Psoas muscle (tissue), 8 donors: ENCODE data around the gene ZFHX3. TPM values are rescaled to one million over a fixed set of nuclear protein-coding genes. Genes with fewer than 3 reads are reported as not detected.

Experiments
- ATAC-seq, 4 donors: fragments of 200-7000 bp; cut with Tn5 transposase; one replicate each; pipeline ENCODE4 v1.9.1; 2020; ENCODE audit warnings: moderate library complexity in 3 of 4, mild to moderate bottlenecking in 2 of 4
- DNase-seq, 2 donors: peaks; one replicate each; pipeline ENCODE4 v3.0.0-alpha.2; 2020
- H3K27ac ChIP-seq: fragments of 200-600 bp; one replicate; pipeline ENCODE4 v1.8.0; 2022
- H3K27me3 ChIP-seq, 3 donors: fragments of 200-600 bp in 1 of 3; one replicate each; pipeline versions ENCODE4 v1.6.1 to v1.8.0; 2013 to 2022; ENCODE audit warnings: low read length in 2 of 3, mild to moderate bottlenecking in 2 of 3, moderate library complexity in 1 of 3; ENCODE audit not compliant: insufficient read depth in 3 of 3
- H3K36me3 ChIP-seq, 2 donors: fragments of 200-600 bp in 1 of 2; one replicate each; pipeline versions ENCODE4 v1.6.1 to v1.8.0; 2013 to 2022; ENCODE audit warnings: low read depth in 1 of 2, mild to moderate bottlenecking in 1 of 2, moderate library complexity in 1 of 2; ENCODE audit not compliant: insufficient read depth in 1 of 2
- H3K4me1 ChIP-seq: fragments of 200-600 bp; one replicate; pipeline ENCODE4 v1.8.0; 2022
- H3K4me3 ChIP-seq: fragments of 200-600 bp; one replicate; pipeline ENCODE4 v1.8.0; 2022; ENCODE audit warnings: mild to moderate bottlenecking
- H3K9me3 ChIP-seq: fragments of 200-600 bp; one replicate; pipeline ENCODE4 v1.8.0; 2022
- CTCF ChIP-seq: fragments of 200-600 bp; IDR thresholded peaks from one replicate; pipeline ENCODE4 v1.8.0; 2022; ENCODE audit warnings: antibody characterized with exemption
- WGBS, 3 donors: extraction: QIAGEN DNeasy Blood & Tissue Kit; methylation state at CpG; one replicate each; pipeline versions ENCODE4 v1.1.6 to v1.1.7; 2013; 5-methylcytosine and 5-hydroxymethylcytosine counted together
- intact Hi-C, 2 donors: fragments of 100-400 bp; cut with DNase I; formaldehyde crosslinking; loops; one replicate each; pipeline versions ENCODE4 v1.11.0 to v1.14.2; 2022
- polyA plus RNA-seq, 3 donors: library from polyadenylated mRNA; stranded (reverse); fragments of 200-250 nt; gene quantifications; one replicate each; pipeline ENCODE4 v1.2.3, GENCODE V29; 2013
- total RNA-seq, 4 donors: library from RNA; stranded (reverse); fragmentation: NEBNext Ultra II Directional in 2 of 4; extraction: Animal tissue kit (Norgen Biotek cat#: 25700) in 2 of 4; gene quantifications; one replicate each; pipeline versions ENCODE4 v1.2.1 to v1.2.4, GENCODE V29; 2021 to 2023
- donor health status: healthy with polysubstance abuse.
- donor health status: DM: no; HTN: no; CAD: no; lungs with moderate emphysema.
- donor health status: Bipolar disorder and iron deficiency.
- donor health status: healthy.
- donor health status: DM: yes; HTN: yes; CAD: no.
- donor health status: DM: no; HTN: no; CAD: no.
- donor health status: DM: no; HTN: no; CAD: no.
- donor health status: DM: yes; HTN: yes; CAD: no.

ZFHX3 gene
- total and polyA plus RNA-seq, 7 donors: 3.3 to 36.9 (median 11.5) TPM

- intact Hi-C loops: no loop called here
- no peak for ATAC-seq
- Histone ChIP-seq H3K4me3 (no peak overlapping the region), H3K4me1 (no peaks in the 10 kb centered on the region), H3K36me3 (peaks cover 3 to 29% of the 10 kb centered on the region in 2 donors), H3K27ac (no peak overlapping the region), H3K27me3 (no peaks in the 10 kb centered on the region), H3K9me3 (no peaks in the 10 kb centered on the region)
- 86 to 92% (median 88%) methylated on average over 8 of the region's 8 CpGs for WGBS, 3 donors
- no peak for DNase-seq
- no peak for TF ChIP-seq CTCF
Observed at GRCh38 chr16:72811188-72811720, 236.7 kb downstream of the ZFHX3 start.

GRCh38 chr16:72810480-72810879 lies 237.4 kb downstream of the ZFHX3 start:
- 82 to 98% (median 96%) methylated on average over 2 of the region's 2 CpGs for WGBS, 3 donors
- no peak for DNase-seq
- Histone ChIP-seq H3K27me3 (no peaks in the 10 kb centered on the region), H3K4me1 (no peaks in the 10 kb centered on the region), H3K4me3 (no peak overlapping the region), H3K27ac (no peak overlapping the region), H3K9me3 (no peaks in the 10 kb centered on the region), H3K36me3 (peaks cover 3 to 31% of the 10 kb centered on the region in 2 donors)
- ATAC-seq: no peak
- intact Hi-C loops: no loop called here
- no peak for TF ChIP-seq CTCF

GRCh38 chr16:72809446-72809845 lies 238.5 kb downstream of the ZFHX3 start:
- no peak for ATAC-seq
- DNase-seq: no peak
- no peak overlapping the region for H3K4me3 ChIP-seq
- TF ChIP-seq CTCF: no peak
- H3K36me3 ChIP-seq: peaks cover 3 to 33% of the 10 kb centered on the region in 2 donors
- 86 to 92% (median 91%) methylated on average over 4 of the region's 4 CpGs for WGBS, 3 donors
- intact Hi-C loops: no loop called here
- H3K27ac ChIP-seq: no peak overlapping the region
- no peaks in the 10 kb centered on the region for H3K9me3 ChIP-seq
- no peaks in the 10 kb centered on the region for H3K27me3 ChIP-seq
- H3K4me1 ChIP-seq: no peaks in the 10 kb centered on the region

GRCh38 chr16:72808754-72809153 lies 239.2 kb downstream of the ZFHX3 start:
- intact Hi-C loops: no loop called here
- Histone ChIP-seq H3K4me1 (no peaks in the 10 kb centered on the region), H3K27ac (no peak overlapping the region), H3K36me3 (peaks cover 3 to 40% of the 10 kb centered on the region in 2 donors), H3K4me3 (no peak overlapping the region), H3K27me3 (no peaks in the 10 kb centered on the region), H3K9me3 (no peaks in the 10 kb centered on the region)
- DNase-seq: no peak
- no peak for ATAC-seq
- WGBS, 3 donors: 99 to 100% (median 100%) methylated on average over 1 of the region's 1 CpG
- no peak for TF ChIP-seq CTCF

GRCh38 chr16:72807245-72807644 lies 240.7 kb downstream of the ZFHX3 start:
- H3K27me3 ChIP-seq: no peaks in the 10 kb centered on the region
- intact Hi-C loops: no loop called here
- H3K27ac ChIP-seq: no peak overlapping the region
- H3K4me3 ChIP-seq: no peak overlapping the region
- H3K4me1 ChIP-seq: no peaks in the 10 kb centered on the region
- no peak for ATAC-seq
- no peak for TF ChIP-seq CTCF
- H3K9me3 ChIP-seq: no peaks in the 10 kb centered on the region
- 91 to 94% (median 91%) methylated on average over 3 of the region's 3 CpGs for WGBS, 3 donors
- H3K36me3 ChIP-seq: peaks cover 3 to 45% of the 10 kb centered on the region in 2 donors
- DNase-seq: no peak
